GM23248 (cell line): ENCODE results near the gene TJAP1. TPM values are rescaled to one million over a fixed set of nuclear protein-coding genes. Genes with fewer than 3 reads are reported as not detected.

Source experiments
- DNase-seq: peaks from one replicate; pipeline ENCODE4 v3.0.0-alpha.2; 2015
- H2AFZ ChIP-seq: fragments of 200-600 bp; sonication (generic); 2 replicates; pipeline ENCODE4 v1.6.1; 2016; ENCODE audit warnings: antibody characterized with exemption
- H3F3A ChIP-seq: fragments of 200-600 bp; sonication (generic); 2 replicates; pipeline ENCODE4 v1.6.1; 2016; ENCODE audit warnings: mild to moderate bottlenecking, antibody characterized with exemption, mixed run types; ENCODE audit not compliant: insufficient read depth
- H3K27ac ChIP-seq: fragments of 200-600 bp; sonication (generic); 2 replicates; pipeline ENCODE4 v1.5.1; 2016; ENCODE audit warnings: mild to moderate bottlenecking
- H3K27me3 ChIP-seq: fragments of 200-600 bp; sonication (generic); replicated peaks from 2 replicates; pipeline ENCODE4 v1.6.1; 2016; ENCODE audit warnings: mild to moderate bottlenecking; ENCODE audit not compliant: insufficient read depth
- H3K36me3 ChIP-seq: fragments of 200-600 bp; sonication (generic); 2 replicates; pipeline ENCODE4 v1.6.1; 2016; ENCODE audit warnings: low read depth, mild to moderate bottlenecking
- H3K4me1 ChIP-seq: fragments of 200-600 bp; sonication (generic); 2 replicates; pipeline ENCODE4 v1.6.1; 2016; ENCODE audit warnings: mild to moderate bottlenecking; ENCODE audit not compliant: insufficient read depth
- H3K4me2 ChIP-seq: fragments of 200-600 bp; sonication (generic); one replicate; pipeline ENCODE4 v1.6.1; 2016; ENCODE audit warnings: mild to moderate bottlenecking; ENCODE audit not compliant: unreplicated experiment
- H3K4me3 ChIP-seq: fragments of 200-600 bp; sonication (generic); 2 replicates; pipeline ENCODE4 v1.5.1; 2016; ENCODE audit warnings: mild to moderate bottlenecking
- H3K79me2 ChIP-seq: fragments of 200-600 bp; sonication (generic); 2 replicates; pipeline ENCODE4 v1.6.1; 2016; ENCODE audit warnings: mild to moderate bottlenecking; ENCODE audit not compliant: insufficient read depth
- H3K9ac ChIP-seq: fragments of 200-600 bp; sonication (generic); 2 replicates; pipeline ENCODE4 v1.6.1; 2016; ENCODE audit warnings: mild to moderate bottlenecking
- H3K9me2 ChIP-seq: fragments of 200-600 bp; sonication (generic); 2 replicates; pipeline ENCODE4 v1.6.1; 2016; ENCODE audit warnings: mixed run types, mild to moderate bottlenecking, moderate library complexity; ENCODE audit not compliant: insufficient read depth
- H3K9me3 ChIP-seq: fragments of 200-600 bp; sonication (generic); one replicate; pipeline ENCODE4 v1.6.1; 2017; ENCODE audit warnings: low read depth
- H4K20me1 ChIP-seq: fragments of 200-600 bp; sonication (generic); 2 replicates; pipeline ENCODE4 v1.6.0; 2016; ENCODE audit not compliant: insufficient read depth
- EZH2 ChIP-seq: fragments of 200-600 bp; sonication (generic); IDR thresholded peaks from 2 replicates; pipeline ENCODE4 v1.6.1; 2018; ENCODE audit warnings: antibody characterized with exemption, mild to moderate bottlenecking; ENCODE audit not compliant: insufficient read depth, poor library complexity, severe bottlenecking
- EZH2phosphoT487 ChIP-seq: fragments of 200-600 bp; sonication (generic); IDR thresholded peaks from 2 replicates; pipeline ENCODE4 v1.6.1; 2018; ENCODE audit warnings: antibody characterized with exemption, moderate library complexity, mild to moderate bottlenecking, low read depth; ENCODE audit not compliant: insufficient read depth
- WGBS, 2 experiments: methylation state at CpG; one replicate each; pipeline ENCODE4 v1.1.6; 2015 to 2017; ENCODE audit warnings: low lambda C conversion rate in 2 of 2, low coverage in 1 of 2; ENCODE audit errors: missing lambda C conversion rate in 2 of 2; 5-methylcytosine and 5-hydroxymethylcytosine counted together
- in situ Hi-C: fragments of 300-500 bp; cut with MboI; formaldehyde crosslinking; loops from 2 replicates; pipeline ENCODE4 v1.15.0; 2020
- polyA plus RNA-seq: library from polyadenylated mRNA; unstranded; fragments of >200 nt; fragmentation: Nextera tagmentation; extraction: Ambion mirVana; gene quantifications from 2 replicates; pipeline ENCODE4 v1.2.1, GENCODE V29; 2016
- total RNA-seq: library from RNA; depleted of rRNA; stranded (reverse); fragments of >200 nt; shearing (Covaris generic); gene quantifications from 2 replicates; pipeline ENCODE4 v1.2.3, GENCODE V29; 2014

Gene TJAP1
- total and polyA plus RNA-seq, 2 experiments from 2014 or later, result 16.0 to 32.9 TPM

DNA sequence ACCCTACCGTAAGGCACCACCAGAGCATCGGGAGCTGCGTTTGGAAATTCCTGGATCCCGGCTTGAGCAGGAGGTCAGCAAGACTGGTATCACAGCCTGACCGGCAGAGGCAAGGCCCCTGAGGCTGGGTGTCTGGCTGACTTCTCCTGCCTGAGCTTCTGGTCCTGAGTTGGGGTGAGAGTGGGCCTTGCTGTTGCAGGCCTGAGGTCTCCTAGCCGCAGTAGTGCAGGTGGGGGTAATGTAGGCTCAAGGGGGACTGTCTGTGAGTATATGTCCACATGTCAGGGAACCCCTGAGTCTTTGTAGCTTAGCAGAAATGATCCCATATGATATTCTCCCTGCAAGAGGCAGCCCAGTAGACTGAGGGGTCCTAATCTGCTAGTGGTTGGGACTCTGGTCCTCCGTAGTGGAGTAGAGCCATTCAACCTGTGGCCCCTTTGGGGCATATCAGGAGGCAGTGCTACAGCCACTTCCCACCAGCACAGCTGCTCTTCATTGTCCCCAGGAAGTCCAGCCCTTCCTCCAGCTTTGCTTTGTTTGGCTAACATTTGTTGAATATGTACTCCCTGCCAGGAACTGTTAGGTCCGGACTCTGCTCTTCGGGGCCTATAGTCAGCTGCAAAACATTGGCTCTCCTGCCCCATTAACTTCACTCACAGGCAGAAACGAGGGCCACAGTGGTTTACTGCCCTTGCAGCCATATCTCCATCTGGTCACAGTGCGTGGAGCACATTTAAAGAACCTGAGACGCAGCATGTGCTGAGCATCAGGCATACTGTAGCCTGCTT lies 21.9 kb downstream of the TJAP1 start:
- Histone ChIP-seq H3K9ac (no peak overlapping the region), H4K20me1 (no peaks in the 10 kb centered on the region), H3K79me2 (peaks cover 32% of the 10 kb centered on the region), H3K9me2 (no peaks in the 10 kb centered on the region), H3K27ac (no peak overlapping the region), H3K4me3 (no peak overlapping the region), H2AFZ (no peak overlapping the region), H3K9me3 (no peaks in the 10 kb centered on the region), H3K27me3 (no peaks in the 10 kb centered on the region), H3K4me2 (no peak overlapping the region), H3K36me3 (peaks cover 18% of the 10 kb centered on the region), H3K4me1 (peaks cover 30% of the 10 kb centered on the region), H3F3A (0 out of 2 replicates have a peak, but pooled peaks cover 2% of the 10 kb centered on the region)
- TF ChIP-seq EZH2 (no peak), EZH2phosphoT487 (no peak)
- in situ Hi-C loops, result no loop called here
- no peak for DNase-seq
- 88 to 90% methylated on average over 12 of the region's 12 CpGs for WGBS, 2 experiments

DNA sequence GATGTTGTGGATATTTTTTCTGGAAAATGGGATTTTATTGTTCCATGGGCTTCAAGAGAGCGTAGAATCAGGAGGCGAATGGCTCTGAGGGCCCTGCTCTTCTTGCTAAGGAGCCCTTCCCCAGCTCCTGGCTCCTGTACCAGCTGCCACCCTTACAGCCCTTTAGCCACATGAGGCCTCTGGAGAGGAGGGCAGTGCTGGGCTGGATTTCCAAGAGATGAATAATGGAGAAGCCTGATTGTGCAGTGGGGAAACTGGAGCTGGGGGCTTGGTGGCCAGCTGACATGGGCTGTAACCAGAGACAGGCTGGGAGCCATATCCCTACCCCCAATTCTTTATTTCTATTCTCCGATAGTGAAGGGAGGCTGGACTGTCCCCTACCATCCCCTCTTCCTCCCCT lies 23.6 kb downstream of the TJAP1 start:
- WGBS, 2 experiments, result 98 to 99% methylated on average over 3 of the region's 3 CpGs
- Histone ChIP-seq H3K4me1 (peaks cover 16% of the 10 kb centered on the region), H3K27me3 (no peaks in the 10 kb centered on the region), H3K9me2 (no peaks in the 10 kb centered on the region), H3K4me2 (no peak overlapping the region), H3K36me3 (peaks cover 18% of the 10 kb centered on the region), H3K9ac (no peak overlapping the region), H3K79me2 (peaks cover 17% of the 10 kb centered on the region), H3K4me3 (no peak overlapping the region), H2AFZ (no peak overlapping the region), H3K27ac (no peak overlapping the region), H3K9me3 (no peaks in the 10 kb centered on the region), H3F3A (no peaks in the 10 kb centered on the region), H4K20me1 (no peaks in the 10 kb centered on the region)
- DNase-seq, result no peak
- in situ Hi-C loops, result loop anchor here (10.0 kb wide), 1 partner anchor 46 kb away; the partner anchor contains the start of gene DLK2
- TF ChIP-seq EZH2 (no peak), EZH2phosphoT487 (no peak)

DNA sequence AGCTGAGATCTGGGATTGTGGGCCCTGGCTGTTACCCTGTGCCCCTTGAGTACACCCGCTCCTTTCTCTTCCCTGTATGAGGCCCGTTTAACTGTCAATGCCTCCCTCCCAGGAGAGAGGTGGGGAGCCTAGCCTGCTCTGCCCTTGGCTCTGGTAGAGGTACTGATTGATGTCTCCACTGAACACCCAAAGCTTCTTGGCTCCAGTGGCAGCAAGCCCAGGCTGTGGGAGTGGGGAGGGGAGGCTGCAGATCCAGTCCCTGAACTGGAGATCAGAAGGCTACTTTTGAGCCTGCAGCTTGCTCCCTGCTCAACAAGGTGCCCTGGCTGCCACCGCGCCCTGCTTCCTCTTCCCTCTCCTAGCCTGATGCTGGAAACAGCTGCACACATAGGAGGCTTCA lies 25.3 kb downstream of the TJAP1 start:
- peaks cover 7% of the 10 kb centered on the region for H3K79me2 ChIP-seq
- H3K9me2 ChIP-seq, result no peaks in the 10 kb centered on the region
- WGBS, 2 experiments, result 86 to 89% methylated on average over 4 of the region's 4 CpGs
- H3K4me3 ChIP-seq, result no peak overlapping the region
- TF ChIP-seq EZH2phosphoT487, result no peak
- TF ChIP-seq EZH2, result no peak
- H3K36me3 ChIP-seq, result peaks cover 18% of the 10 kb centered on the region
- H3K4me1 ChIP-seq, result 0 out of 2 replicates have a peak, but pooled peaks cover 2% of the 10 kb centered on the region
- H3K9me3 ChIP-seq, result no peaks in the 10 kb centered on the region
- no peak overlapping the region for H2AFZ ChIP-seq
- no peak for DNase-seq
- no peak overlapping the region for H3K27ac ChIP-seq
- in situ Hi-C loops, result loop anchor here (10.0 kb wide), 1 partner anchor 48 kb away; the partner anchor contains the start of gene DLK2
- no peaks in the 10 kb centered on the region for H4K20me1 ChIP-seq
- no peak overlapping the region for H3K9ac ChIP-seq
- no peaks in the 10 kb centered on the region for H3F3A ChIP-seq
- no peaks in the 10 kb centered on the region for H3K27me3 ChIP-seq
- H3K4me2 ChIP-seq, result no peak overlapping the region

DNA sequence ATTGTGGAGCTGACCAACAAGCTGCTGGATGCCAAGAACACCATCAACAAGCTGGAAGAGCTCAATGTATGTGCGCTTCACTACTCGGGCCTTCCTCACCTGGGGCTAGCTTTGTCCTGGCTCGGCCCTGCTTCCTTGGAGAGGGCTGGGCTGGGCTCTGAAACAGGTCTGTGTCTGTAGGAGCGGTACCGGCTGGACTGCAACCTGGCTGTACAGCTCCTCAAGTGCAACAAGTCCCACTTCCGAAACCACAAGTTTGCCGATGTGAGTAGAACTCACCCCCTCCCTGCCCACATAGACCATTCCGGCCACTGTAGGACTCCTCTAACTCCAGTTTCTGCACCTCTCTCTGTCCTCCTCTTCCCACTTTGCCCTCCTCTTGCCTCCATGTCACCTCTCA lies 26.1 kb downstream of the TJAP1 start:
- no peaks in the 10 kb centered on the region for H3F3A ChIP-seq
- no peaks in the 10 kb centered on the region for H3K27me3 ChIP-seq

More for the DNA sequence above, 26.1 kb downstream of the TJAP1 start:
- H3K9me2 ChIP-seq, result no peaks in the 10 kb centered on the region
- H3K9ac ChIP-seq, result no peak overlapping the region
- H3K79me2 ChIP-seq, result no peaks in the 10 kb centered on the region
- no peak overlapping the region for H3K27ac ChIP-seq
- no peaks in the 10 kb centered on the region for H3K9me3 ChIP-seq
- no peak overlapping the region for H3K4me3 ChIP-seq
- 90 to 93% methylated on average over 8 of the region's 8 CpGs for WGBS, 2 experiments
- H3K4me1 ChIP-seq, result 0 out of 2 replicates have a peak, but pooled peaks cover 2% of the 10 kb centered on the region
- DNase-seq, result no peak
- H4K20me1 ChIP-seq, result no peaks in the 10 kb centered on the region
- TF ChIP-seq EZH2phosphoT487 (no peak), EZH2 (no peak)
- no peak overlapping the region for H3K4me2 ChIP-seq
- no peak overlapping the region for H2AFZ ChIP-seq
- in situ Hi-C loops, result loop anchor here (10.0 kb wide), 1 partner anchor 49 kb away; the partner anchor contains the start of gene DLK2
- peaks cover 14% of the 10 kb centered on the region for H3K36me3 ChIP-seq
